GM19452 (cell line): ENCODE results near the gene POLR3K.

Experiments used
- ATAC-seq: cut with Tn5 transposase; IDR thresholded peaks from one replicate; pipeline ENCODE4 v1.9.1; 2021; ENCODE audit not compliant: unreplicated experiment

Gene POLR3K

GRCh38 chr16:79151-80054, 26.0 kb upstream of the POLR3K start:
- no peak for ATAC-seq

GRCh38 chr16:78444-79150, 25.2 kb upstream of the POLR3K start:
- ATAC-seq, result peak; percentile 23

GRCh38 chr16:77807-78443, 24.5 kb upstream of the POLR3K start, which contains the start of gene MPG:
MPG (plus strand) TSS chr16:78225; CDS start chr16:78310, 85 bp downstream.
- ATAC-seq, result peak; percentile 59

- peak; percentile 10 for ATAC-seq
Observed at GRCh38 chr16:77273-77806, 23.9 kb upstream of the POLR3K start.

- no peak for ATAC-seq
Observed at GRCh38 chr16:76535-77272, 23.3 kb upstream of the POLR3K start.

GRCh38 chr16:75580-76501, 22.4 kb upstream of the POLR3K start:
- no peak for ATAC-seq

GRCh38 chr16:74747-75334, 21.4 kb upstream of the POLR3K start:
- no peak for ATAC-seq

- ATAC-seq, result no peak
Observed at GRCh38 chr16:74051-74746, 20.8 kb upstream of the POLR3K start.

- ATAC-seq, result no peak
Observed at GRCh38 chr16:72561-73548, 19.4 kb upstream of the POLR3K start, which contains the start of gene RHBDF1. RHBDF1 (minus strand) TSS chr16:72631; CDS start chr16:65015, 7,616 bp downstream.

GRCh38 chr16:71540-72401, 18.4 kb upstream of the POLR3K start:
- ATAC-seq, result no peak

- no peak for ATAC-seq
Observed at GRCh38 chr16:71210-71539, 17.8 kb upstream of the POLR3K start.

GRCh38 chr16:69181-69580, 15.8 kb upstream of the POLR3K start:
- ATAC-seq, result no peak

- ATAC-seq, result no peak
Observed at GRCh38 chr16:67884-68789, 14.7 kb upstream of the POLR3K start.

- no peak for ATAC-seq
Observed at GRCh38 chr16:67183-67791, 13.9 kb upstream of the POLR3K start.
